GM21786 (cell line): ENCODE data around the gene NOS1AP.

Experiments used
- ATAC-seq: cut with Tn5 transposase; IDR thresholded peaks from one replicate; pipeline ENCODE4 v1.9.1; 2021; ENCODE audit not compliant: unreplicated experiment

Gene NOS1AP

DNA sequence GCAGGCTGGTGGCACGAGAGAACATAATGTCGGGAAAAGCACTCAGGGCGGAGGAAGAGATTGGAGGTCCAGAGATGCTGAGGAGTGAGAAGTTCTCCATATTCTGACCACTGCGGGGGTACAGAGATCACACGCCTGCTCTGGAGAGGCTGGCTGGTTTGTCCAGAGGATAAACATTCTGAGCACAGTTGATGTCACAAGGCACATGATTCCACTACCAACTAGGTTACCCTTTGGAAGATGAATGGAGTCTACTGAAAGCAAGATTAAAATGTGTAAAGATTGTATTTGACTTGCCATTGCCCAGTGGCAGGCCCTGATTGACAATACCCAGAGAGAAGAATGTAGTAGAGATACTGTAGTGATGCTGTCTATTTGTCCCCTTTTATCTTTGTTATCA lies 307.2 kb downstream of the NOS1AP start, which contains the start of gene SPATA46:
Gene SPATA46, minus strand, starts transcription at position 164 of the 400 bp plus-strand sequence. Its CDS starts 64 bp downstream, at position 100.
- ATAC-seq: no peak

DNA sequence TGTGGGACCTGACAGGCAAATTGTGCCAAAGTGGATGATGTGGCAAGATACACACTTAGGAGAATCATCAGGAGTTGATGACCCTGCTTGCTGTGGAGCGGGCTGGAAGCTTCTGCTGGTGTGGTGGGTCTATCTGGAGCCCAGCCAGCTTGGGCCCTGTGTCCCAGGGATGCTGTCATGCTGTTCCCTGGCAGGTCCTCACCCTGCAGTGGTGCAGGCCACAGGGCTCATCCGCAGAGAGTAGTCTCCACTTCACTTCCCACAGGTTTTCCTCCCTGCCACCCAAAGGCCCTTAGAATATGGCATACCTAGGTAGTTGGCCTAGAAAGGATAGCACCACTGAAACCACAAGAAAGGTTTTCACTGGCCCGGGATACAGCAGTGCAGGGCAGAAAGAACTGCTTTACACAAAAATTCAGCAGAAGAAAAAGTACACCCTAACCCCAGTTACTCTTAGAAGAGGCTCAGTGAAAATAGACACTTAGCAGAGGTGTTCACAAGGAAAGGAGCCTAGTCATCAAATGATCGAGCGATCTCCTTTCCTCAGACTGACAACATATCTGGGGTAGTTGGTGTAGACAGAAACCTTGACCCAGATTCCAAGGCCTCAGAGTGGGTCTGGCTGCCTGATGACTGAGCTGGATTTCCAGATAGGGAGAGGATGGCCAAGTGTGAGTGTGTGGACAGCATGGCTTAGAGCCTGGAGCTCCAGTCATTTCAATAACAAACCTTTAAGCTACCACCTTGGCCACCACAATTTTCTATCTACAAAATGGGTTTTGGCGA lies 310.8 kb downstream of the NOS1AP start:
- no peak for ATAC-seq

DNA sequence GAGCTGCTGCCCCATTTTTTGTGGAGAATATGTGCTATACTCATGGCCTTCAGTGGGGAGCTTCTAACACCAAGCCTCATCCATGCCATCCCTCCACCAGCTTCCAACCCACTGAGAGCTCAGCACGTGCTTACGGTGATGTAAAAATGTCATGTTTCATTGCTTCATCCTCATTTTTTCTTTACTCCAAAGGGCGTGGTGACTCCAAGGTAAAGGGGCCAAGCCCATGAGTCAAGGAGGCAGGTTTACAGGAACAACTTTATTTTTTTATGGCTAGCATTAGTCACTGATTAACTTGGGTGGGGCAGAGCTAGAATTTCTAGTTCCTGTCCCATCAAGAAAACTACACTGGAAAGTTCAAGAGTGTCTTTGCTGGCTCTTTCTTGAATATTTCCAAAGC lies 311.9 kb downstream of the NOS1AP start, which contains the start of gene C1orf226:
Gene C1orf226, plus strand, starts transcription at position 346 of the 400 bp plus-strand sequence. CDS start 174 bp downstream, outside the sequence.
- no peak for ATAC-seq

DNA sequence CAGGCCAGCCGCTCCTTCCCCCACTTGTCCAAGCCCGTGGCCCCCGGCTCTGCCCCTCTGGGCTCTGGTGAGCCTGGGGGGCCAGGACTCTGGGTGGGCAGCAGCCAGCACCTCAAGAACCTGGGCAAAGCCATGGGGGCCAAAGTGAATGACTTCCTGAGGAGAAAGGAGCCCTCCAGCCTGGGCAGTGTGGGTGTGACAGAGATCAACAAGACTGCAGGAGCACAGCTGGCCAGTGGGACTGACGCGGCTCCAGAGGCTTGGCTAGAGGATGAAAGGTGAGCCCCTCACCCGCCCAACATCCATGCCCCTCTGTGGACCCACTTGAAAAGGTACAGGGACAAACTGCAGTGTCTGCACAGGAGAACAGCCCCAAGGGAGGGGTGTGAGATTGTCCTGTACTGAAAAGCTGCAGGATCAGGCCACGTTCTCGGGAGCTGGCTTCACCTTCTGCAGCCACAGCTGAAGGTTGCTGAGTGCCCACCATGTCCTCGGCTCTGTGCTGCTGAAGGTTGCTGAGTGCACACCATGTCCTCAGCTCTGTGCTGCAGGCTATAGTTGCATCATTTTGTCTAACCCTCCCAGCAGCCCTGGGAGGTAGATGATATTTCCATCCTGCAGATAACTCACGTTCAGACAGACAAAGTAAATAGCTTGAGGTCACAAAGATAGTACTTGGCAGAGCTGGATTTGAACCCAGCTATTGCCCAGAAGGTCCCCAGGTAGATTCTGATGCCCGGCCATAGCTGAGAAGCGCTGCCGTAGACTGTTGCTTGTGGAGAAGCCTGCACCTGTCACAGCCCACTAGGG lies 312.7 kb downstream of the NOS1AP start:
- no peak for ATAC-seq

DNA sequence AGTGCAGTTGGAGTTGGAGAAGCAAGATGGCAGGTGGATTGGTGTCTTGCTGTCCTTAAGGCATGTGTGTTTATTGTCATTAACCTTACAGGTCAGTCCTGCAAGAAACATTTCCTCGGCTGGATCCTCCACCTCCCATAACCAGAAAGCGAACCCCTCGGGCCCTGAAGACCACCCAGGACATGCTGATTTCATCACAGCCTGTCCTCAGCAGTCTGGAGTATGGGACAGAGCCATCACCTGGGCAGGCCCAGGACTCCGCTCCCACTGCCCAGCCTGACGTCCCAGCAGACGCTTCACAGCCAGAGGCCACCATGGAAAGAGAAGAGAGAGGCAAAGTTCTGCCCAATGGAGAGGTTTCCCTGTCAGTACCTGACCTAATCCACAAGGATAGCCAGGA lies 313.6 kb downstream of the NOS1AP start:
- no peak for ATAC-seq

DNA sequence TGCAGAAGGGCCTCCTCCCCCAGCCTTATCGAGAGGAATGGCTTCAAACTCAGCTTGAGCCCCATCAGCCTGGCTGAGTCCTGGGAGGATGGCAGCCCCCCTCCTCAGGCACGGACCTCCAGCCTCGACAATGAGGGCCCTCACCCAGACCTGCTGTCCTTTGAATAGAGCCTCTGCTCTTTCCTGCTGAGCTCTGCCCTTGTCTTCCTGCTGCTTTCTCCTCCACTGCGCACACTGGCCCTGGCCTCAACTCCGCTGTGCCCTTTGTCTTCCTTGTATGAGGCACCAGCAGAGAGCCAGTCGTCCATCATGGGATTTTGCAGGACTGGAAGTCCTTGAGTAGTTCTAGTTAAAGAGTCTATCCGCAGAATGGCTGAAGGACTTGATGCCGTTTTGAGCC lies 314.0 kb downstream of the NOS1AP start:
- no peak for ATAC-seq

DNA sequence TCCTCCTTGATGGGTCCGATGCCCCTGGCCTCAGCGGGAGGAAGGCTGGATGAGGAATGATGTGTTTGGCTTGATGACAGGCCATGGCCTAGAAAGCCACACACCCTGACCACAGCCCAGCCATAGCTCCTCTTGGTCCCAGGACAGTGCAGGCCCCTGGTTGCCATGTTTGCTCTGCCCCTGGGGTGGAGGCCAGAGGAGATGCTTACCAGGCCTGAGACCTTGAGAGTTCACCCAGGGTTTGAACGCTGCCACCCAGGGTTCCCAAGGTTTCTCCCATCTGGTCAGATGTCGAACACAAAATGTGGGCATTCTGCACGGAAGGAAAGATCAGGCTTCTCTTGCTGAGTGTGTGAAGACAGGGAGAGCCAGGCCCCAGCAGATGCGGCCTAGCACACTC lies 314.6 kb downstream of the NOS1AP start:
- no peak for ATAC-seq

DNA sequence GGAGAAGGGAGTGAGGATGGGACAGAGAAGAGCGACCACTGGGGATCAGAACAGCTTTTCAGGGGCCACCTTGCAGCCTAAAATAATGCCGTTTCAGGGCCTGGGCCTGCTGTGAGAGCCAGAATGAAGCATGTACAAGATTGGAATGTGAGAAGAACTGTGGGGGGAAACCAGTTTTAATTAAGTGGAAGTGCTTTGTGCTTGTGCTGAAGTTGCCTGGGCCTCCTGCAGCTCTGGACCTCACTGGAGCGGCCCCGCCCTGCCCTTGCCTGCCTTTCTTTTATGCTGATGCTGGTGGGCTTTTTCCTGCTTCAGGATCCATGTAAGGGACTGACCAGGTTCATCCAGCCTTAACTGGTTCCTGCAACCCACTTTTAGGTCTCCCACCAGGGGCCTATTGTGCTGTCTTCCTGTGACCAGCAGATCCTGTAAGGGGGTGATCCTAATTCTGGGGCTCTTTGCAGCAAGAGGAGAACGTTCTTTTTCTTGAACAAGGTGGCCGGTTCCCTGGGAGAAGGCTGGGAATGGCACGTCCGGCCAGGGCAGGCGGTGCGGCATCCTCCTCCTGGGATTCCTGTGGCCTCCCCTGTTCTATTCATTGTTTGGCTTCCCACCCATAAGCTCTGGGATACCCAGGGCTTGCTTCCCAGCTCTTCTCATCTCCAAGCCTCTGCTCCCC lies 315.2 kb downstream of the NOS1AP start:
- ATAC-seq: no peak

DNA sequence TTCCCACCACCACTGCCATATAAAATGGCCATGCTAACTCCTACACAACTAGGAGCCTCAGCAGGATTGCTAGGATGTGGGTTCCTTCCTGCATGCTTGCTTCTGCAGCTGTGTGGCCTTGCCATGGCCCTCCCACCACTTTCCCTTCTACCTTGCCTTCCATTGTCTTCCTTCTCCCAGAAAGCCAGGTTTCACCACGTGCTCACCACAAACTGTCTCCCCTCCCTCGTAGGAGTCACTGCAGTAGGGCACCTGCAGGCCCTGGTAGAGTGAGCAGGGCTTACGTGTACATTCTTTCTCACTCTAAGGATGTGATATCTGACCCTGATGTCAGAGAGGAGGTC lies 315.8 kb downstream of the NOS1AP start:
- no peak for ATAC-seq

DNA sequence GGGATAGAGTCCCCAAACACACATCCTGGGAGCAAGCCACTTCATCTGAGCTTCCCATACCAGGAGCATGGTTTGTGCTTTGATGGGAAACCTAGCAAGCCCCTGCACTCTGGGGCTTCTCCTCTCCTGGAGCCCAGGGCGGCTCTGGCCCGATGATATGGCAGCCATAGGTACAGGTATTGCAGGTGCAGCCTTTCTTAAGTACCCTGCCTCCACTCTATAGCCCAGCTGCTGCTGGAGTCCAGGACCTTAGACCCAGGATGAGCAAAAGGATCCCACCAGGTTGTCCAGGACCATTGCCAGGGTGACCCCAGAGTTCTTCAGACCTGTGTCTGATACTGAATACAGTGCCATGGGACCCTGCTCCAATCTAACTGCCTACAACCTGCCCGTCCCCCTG lies 316.2 kb downstream of the NOS1AP start:
- no peak for ATAC-seq

DNA sequence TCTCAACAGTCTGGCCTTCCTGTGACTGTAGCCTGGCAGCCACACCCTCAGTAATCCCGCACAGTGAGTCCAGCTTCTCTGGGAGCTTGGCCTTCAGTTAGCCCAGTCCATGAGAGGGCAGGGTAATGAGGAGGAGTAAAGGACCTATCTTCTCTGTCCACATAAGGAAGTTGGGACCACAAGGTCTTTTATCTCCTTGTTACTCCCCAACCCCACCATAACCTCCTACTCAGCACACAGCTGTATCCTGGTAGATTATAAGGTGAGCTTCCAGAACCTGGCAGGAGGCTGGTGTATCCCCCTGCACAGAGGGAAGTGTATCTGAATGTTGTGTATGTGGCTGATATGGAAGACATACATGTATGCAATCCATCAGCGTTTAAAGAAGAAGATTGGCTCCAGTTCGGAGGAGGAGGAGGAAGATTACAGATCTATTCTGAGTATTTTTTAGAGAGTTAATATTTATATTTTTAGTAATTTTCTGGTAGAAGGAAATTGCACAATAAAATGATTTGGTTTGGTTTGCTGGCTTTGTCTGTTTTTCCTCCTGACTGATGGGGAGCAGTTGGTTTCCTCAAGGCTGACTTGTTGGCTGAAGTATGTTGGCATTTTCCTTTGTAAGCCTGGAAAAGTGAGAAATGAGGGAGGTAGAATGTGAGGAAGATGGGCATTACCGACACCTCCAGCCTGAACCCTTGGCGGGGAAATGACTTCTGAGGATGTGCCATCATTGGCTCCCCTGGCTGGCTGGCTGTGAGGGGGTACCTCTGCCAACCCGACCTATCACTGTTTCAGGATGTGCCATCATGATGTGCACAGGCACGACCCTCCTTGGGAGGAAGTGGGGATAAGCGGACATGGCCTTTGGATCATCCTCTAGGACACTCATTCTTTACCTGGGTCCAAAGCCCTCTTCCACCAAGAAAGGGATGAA lies 317.1 kb downstream of the NOS1AP start:
- ATAC-seq: no peak

DNA sequence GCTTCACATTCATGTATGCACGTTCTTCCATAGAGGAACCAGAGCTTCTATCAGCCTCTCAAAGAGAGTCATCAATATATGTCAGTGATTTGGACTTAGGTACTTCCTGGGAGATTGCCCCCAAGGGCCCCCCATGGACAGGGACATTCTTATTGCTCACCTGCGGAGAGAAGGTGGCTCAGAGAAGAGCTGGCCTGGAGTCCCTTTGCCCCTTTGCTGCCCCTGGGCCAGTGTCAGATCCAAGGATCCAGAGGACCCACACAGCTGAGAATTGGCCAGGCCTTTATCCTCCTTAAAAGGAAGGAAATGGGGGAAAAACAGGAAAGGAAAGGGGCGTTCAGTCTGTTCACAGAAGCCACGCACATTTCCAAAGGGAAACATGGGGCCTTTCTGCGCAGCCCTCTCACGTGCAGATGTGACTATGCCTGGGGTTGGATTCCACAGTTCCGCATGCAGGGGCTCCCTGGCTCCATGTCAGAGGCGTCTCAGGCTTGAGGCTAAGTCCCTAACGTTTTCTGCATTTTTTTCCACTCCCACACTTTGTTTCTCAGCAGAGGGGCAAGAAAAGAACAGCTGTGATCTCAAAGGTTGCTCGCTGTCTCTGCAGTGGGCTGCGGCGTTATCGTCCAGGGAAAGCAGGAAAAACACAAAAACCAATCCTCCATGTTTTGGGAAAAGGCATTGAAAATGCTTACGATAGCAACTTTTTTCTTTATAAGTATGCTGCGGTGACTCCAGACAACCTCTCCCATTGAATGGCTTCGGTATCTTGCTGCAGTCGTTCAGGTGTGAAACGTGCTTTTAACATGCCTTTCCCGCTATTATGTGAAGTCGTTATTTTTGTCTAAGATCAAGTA lies 318.0 kb downstream of the NOS1AP start:
- ATAC-seq: no peak

DNA sequence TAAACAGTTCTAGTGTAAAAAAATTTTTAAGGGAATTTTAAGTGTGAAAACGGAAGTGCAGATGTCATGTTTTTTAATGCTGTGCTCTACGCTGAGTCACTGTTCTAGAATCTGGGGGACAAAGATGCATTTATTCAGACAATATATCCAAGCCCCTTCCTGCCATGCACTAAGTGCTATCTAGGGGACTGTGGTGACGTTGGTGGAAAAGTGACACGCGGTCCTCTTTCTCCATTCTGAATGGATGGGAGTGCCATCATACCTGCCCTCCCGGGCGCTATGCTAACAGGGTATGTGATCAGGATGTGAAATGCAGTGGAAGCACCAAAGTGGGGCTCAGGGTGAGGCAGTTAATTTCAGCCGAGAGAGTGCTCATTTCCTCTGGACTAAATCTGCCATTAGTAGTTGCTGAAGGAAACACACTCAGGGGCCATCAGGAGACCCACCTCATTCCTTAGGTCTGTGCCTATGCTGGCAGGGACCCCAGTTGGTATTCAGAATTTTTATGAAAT lies 318.6 kb downstream of the NOS1AP start:
- no peak for ATAC-seq

DNA sequence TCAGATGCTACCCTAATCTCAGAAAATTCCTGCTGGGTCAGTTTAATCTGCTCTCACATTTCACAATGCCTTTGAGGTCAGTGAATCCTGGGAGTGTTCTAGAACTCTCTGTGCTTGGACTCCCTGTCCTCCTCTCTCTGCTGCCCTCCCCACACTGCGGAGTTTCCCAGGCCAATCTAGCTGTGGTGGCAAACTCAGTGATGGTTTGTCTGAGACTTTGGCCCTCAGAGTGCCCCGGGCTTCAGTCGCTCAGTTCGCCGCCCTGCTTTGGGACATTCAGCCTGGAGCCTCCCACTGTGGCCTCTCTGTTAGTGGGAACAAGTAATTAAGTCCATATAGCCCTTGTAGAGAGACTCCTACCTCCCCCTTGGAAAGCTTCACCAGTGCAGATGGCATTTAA lies 319.1 kb downstream of the NOS1AP start:
- ATAC-seq: no peak

DNA sequence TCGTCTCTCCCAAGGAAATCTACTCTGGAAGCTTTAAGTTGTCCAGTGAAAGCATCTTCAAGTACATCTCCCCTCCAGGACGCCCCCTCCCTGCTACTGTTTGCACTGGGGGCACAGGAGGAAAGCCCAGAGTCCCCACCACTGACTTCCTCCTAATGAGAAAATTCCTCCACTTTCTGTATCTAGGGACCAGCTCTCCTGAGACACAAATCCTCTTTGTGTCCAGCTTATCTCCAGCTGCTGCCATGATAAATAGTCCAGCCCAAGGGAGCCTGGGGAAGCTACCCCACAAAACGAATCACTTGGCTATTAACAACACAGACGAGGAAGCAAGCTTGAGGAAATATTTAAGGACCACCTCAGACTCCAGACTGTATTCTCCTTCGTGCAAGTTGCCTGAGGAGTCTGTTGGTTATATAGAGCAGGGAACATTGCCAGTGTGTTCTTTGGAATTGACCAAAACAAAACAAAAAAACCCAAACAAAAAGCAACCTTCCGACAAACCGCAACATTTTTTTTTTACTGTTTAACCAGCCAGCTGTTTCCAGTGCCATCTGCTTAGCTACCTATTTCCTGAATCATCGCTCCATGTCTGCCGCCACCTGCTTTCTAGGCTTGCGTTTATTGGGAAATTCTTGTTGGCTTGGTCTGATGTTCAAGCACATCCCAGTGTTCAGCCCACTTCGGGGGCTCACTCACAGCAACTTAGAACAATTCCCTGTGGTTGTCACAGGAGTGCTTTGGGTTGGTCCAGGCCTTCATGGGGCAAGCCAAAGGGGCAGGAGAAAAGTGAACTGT lies 319.7 kb downstream of the NOS1AP start:
- no peak for ATAC-seq

DNA sequence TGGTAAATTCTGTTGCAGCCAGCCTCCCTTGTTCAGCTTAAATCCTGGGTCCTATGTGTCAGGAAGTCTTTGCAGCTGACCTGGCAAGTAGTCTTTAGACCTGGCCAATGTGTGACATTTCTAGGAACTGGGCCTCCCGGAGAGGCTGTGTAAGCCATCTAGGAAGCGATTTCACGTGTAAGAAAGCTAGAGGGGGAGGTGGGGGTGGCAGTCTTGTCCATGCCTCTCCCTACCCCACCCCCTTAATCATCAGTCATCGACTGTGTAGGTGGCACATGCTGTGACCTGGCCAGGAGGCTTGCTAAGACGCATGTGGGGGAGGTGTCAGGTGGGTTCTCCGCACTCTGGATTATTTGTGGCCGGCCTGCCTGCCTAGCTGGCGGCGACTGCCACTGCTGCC lies 320.5 kb downstream of the NOS1AP start:
- no peak for ATAC-seq

DNA sequence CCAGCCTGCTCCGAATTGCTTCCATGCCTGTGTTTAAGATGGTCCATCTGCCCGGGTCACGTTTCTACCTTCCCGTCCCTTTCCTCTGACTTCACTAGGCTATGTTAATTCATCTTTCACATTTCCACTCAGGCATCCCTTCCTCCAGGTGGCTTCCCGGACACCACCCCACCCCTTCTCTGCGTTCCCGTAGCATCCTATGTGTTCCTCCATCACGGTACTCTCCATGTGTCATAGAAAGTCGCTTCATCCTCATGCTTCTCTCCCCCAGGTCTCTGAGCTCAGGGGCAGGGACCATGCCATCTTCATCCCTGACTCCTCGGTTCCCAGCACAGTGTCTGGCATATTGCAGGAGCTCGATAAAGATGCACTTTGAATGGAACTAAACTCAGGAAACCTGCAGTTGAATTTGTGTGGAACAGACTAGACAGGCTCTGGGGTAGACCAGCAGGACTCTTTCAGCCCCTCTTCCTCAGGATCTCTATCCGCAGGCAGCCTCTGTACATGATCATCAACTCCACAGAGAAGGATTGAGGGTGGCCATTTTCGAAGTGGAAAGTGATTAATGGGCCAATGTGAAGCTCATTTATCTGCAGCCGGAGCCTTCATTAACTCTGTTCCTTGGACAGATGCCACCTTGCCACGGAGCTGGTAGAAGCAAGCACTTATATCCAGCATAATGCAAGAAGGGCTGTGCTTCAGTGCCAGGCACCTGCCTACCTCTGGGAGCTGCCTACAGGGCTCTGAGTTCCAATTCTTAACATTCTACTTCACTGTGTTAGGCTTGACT lies 321.1 kb downstream of the NOS1AP start:
- ATAC-seq: no peak
